GM23248 (cell line): Measurements from ENCODE around the gene VAPA. TPM values are rescaled to one million over a fixed set of nuclear protein-coding genes. Genes with fewer than 3 reads are reported as not detected.

Source experiments
- DNase-seq: peaks from one replicate; pipeline ENCODE4 v3.0.0-alpha.2; 2015
- H2AFZ ChIP-seq: fragments of 200-600 bp; sonication (generic); 2 replicates; pipeline ENCODE4 v1.6.1; 2016; ENCODE audit warnings: antibody characterized with exemption
- H3F3A ChIP-seq: fragments of 200-600 bp; sonication (generic); 2 replicates; pipeline ENCODE4 v1.6.1; 2016; ENCODE audit warnings: mild to moderate bottlenecking, antibody characterized with exemption, mixed run types; ENCODE audit not compliant: insufficient read depth
- H3K27ac ChIP-seq: fragments of 200-600 bp; sonication (generic); 2 replicates; pipeline ENCODE4 v1.5.1; 2016; ENCODE audit warnings: mild to moderate bottlenecking
- H3K27me3 ChIP-seq: fragments of 200-600 bp; sonication (generic); replicated peaks from 2 replicates; pipeline ENCODE4 v1.6.1; 2016; ENCODE audit warnings: mild to moderate bottlenecking; ENCODE audit not compliant: insufficient read depth
- H3K36me3 ChIP-seq: fragments of 200-600 bp; sonication (generic); 2 replicates; pipeline ENCODE4 v1.6.1; 2016; ENCODE audit warnings: low read depth, mild to moderate bottlenecking
- H3K4me1 ChIP-seq: fragments of 200-600 bp; sonication (generic); 2 replicates; pipeline ENCODE4 v1.6.1; 2016; ENCODE audit warnings: mild to moderate bottlenecking; ENCODE audit not compliant: insufficient read depth
- H3K4me2 ChIP-seq: fragments of 200-600 bp; sonication (generic); one replicate; pipeline ENCODE4 v1.6.1; 2016; ENCODE audit warnings: mild to moderate bottlenecking; ENCODE audit not compliant: unreplicated experiment
- H3K4me3 ChIP-seq: fragments of 200-600 bp; sonication (generic); 2 replicates; pipeline ENCODE4 v1.5.1; 2016; ENCODE audit warnings: mild to moderate bottlenecking
- H3K79me2 ChIP-seq: fragments of 200-600 bp; sonication (generic); 2 replicates; pipeline ENCODE4 v1.6.1; 2016; ENCODE audit warnings: mild to moderate bottlenecking; ENCODE audit not compliant: insufficient read depth
- H3K9ac ChIP-seq: fragments of 200-600 bp; sonication (generic); 2 replicates; pipeline ENCODE4 v1.6.1; 2016; ENCODE audit warnings: mild to moderate bottlenecking
- H3K9me2 ChIP-seq: fragments of 200-600 bp; sonication (generic); 2 replicates; pipeline ENCODE4 v1.6.1; 2016; ENCODE audit warnings: mixed run types, mild to moderate bottlenecking, moderate library complexity; ENCODE audit not compliant: insufficient read depth
- H3K9me3 ChIP-seq: fragments of 200-600 bp; sonication (generic); one replicate; pipeline ENCODE4 v1.6.1; 2017; ENCODE audit warnings: low read depth
- H4K20me1 ChIP-seq: fragments of 200-600 bp; sonication (generic); 2 replicates; pipeline ENCODE4 v1.6.0; 2016; ENCODE audit not compliant: insufficient read depth
- EZH2 ChIP-seq: fragments of 200-600 bp; sonication (generic); IDR thresholded peaks from 2 replicates; pipeline ENCODE4 v1.6.1; 2018; ENCODE audit warnings: antibody characterized with exemption, mild to moderate bottlenecking; ENCODE audit not compliant: insufficient read depth, poor library complexity, severe bottlenecking
- EZH2phosphoT487 ChIP-seq: fragments of 200-600 bp; sonication (generic); IDR thresholded peaks from 2 replicates; pipeline ENCODE4 v1.6.1; 2018; ENCODE audit warnings: antibody characterized with exemption, moderate library complexity, mild to moderate bottlenecking, low read depth; ENCODE audit not compliant: insufficient read depth
- WGBS, 2 experiments: methylation state at CpG; one replicate each; pipeline ENCODE4 v1.1.6; 2015 to 2017; ENCODE audit warnings: low lambda C conversion rate in 2 of 2, low coverage in 1 of 2; ENCODE audit errors: missing lambda C conversion rate in 2 of 2; 5-methylcytosine and 5-hydroxymethylcytosine counted together
- in situ Hi-C: fragments of 300-500 bp; cut with MboI; formaldehyde crosslinking; loops from 2 replicates; pipeline ENCODE4 v1.15.0; 2020
- polyA plus RNA-seq: library from polyadenylated mRNA; unstranded; fragments of >200 nt; fragmentation: Nextera tagmentation; extraction: Ambion mirVana; gene quantifications from 2 replicates; pipeline ENCODE4 v1.2.1, GENCODE V29; 2016
- total RNA-seq: library from RNA; depleted of rRNA; stranded (reverse); fragments of >200 nt; shearing (Covaris generic); gene quantifications from 2 replicates; pipeline ENCODE4 v1.2.3, GENCODE V29; 2014

The VAPA gene
- total and polyA plus RNA-seq, 2 experiments from 2014 or later = 277 to 290 TPM

DNA sequence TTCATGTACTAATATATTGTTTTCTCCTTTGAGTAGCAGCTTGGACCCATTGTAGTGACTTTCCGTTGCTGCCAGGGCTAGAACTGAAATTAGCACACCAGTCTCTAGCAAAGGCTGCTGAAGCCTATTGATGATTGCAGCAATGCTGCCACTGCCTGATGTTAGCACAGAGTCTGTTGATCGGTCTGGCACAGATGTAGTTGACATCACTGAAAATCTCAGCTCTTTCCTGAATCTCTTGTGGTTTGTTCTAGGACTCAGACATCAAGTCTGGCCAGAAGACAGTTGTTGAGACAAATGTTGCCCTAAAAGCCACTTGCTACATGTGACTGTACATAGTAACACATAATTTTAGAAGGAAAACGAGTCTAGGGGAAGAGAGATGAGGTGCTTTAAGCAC is 47.2 kb downstream of the VAPA start:
- Histone ChIP-seq H3K4me3 (no peak overlapping the region), H3K79me2 (no peaks in the 10 kb centered on the region), H3K36me3 (0 out of 2 replicates have a peak, but pooled peaks cover 4% of the 10 kb centered on the region), H4K20me1 (no peaks in the 10 kb centered on the region), H3K9me3 (no peaks in the 10 kb centered on the region), H3K27ac (no peak overlapping the region), H3K4me2 (no peak overlapping the region), H3K9ac (no peak overlapping the region), H2AFZ (no peak overlapping the region), H3K27me3 (no peaks in the 10 kb centered on the region), H3K4me1 (no peaks in the 10 kb centered on the region; the same call in 1 of the 2 replicates), H3K9me2 (no peaks in the 10 kb centered on the region), H3F3A (peaks cover 40% of the 10 kb centered on the region; the same call in 1 of the 2 replicates)
- no peak for TF ChIP-seq EZH2phosphoT487
- TF ChIP-seq EZH2 = no peak
- in situ Hi-C loops = no loop called here
- peak; percentile 25 for DNase-seq
- 7 to 8% methylated on average over 3 of the region's 3 CpGs for WGBS, 2 experiments

- 81 to 92% methylated on average over 8 to 9 of the region's 9 CpGs for WGBS, 2 experiments
- in situ Hi-C loops = no loop called here
- DNase-seq = no peak
These were observed 52.2 kb downstream of the VAPA start for GRCh38 chr18:9965711-9966624.

DNA sequence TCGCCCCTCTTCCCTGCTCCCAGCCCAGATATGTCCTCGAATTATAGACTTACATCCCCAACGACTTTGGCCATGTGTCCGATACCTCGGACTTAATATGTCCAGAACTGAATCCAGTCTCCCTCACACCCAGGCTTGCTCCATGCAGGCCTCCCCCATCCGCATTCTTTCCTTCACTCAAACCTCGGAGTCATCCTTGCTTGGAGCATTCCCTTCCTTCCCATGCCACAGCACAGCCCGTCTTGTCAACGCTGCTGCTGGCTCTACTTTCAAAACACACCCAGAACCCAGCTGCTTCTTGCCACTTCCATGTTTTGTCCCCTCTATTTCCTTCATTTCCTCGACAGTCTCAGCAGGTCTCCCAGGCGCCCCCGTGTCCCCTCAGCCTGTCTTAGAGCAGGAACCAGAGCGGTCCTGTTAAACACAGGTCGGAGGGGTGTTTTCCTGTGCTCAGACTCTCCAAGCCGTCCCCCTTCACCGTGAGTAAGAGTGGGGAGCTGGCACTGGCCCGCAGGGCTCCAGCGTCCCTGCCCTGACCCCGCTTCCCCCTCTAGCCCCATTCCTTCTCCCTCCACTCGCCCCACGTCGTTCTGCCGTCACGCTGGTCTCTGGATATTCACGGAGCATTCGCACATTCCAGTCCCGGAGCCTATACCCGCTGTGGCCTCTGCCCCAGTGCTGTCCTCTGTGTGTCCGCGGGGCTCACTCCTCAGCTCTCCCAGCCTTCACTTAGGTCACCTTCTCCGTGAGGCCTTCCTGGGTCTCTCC is 54.4 kb downstream of the VAPA start:
- Histone ChIP-seq H3K27me3 (no peaks in the 10 kb centered on the region), H4K20me1 (no peaks in the 10 kb centered on the region), H3K9me2 (no peaks in the 10 kb centered on the region), H3K9me3 (no peaks in the 10 kb centered on the region), H3K4me1 (no peaks in the 10 kb centered on the region), H3K36me3 (no peaks in the 10 kb centered on the region), H3K4me2 (no peak overlapping the region), H3K27ac (no peak overlapping the region), H3K4me3 (0 out of 2 replicates have a peak overlapping the region, but pooled peaks have one; percentile 24), H3F3A (0 out of 2 replicates have a peak, but pooled peaks cover 8% of the 10 kb centered on the region), H3K79me2 (no peaks in the 10 kb centered on the region), H3K9ac (no peak overlapping the region), H2AFZ (0 out of 2 replicates have a peak overlapping the region, but pooled peaks have one; percentile 37)
- TF ChIP-seq EZH2 (no peak), EZH2phosphoT487 (no peak)
- in situ Hi-C loops = no loop called here
- WGBS, 2 experiments = 49 to 51% methylated on average over 28 to 31 of the region's 31 CpGs
- peak; percentile 52 for DNase-seq

More at GRCh38 chr18:9965711-9966624, 52.2 kb downstream of the VAPA start:
- H3K9me3 ChIP-seq = no peaks in the 10 kb centered on the region
- H2AFZ ChIP-seq = no peak overlapping the region
- no peaks in the 10 kb centered on the region for H3K9me2 ChIP-seq
- no peaks in the 10 kb centered on the region for H3K4me1 ChIP-seq
- H3K79me2 ChIP-seq = no peaks in the 10 kb centered on the region
- H3F3A ChIP-seq = peaks cover 15% of the 10 kb centered on the region; the same call in 1 of the 2 replicates
- no peak overlapping the region for H3K27ac ChIP-seq
- no peaks in the 10 kb centered on the region for H4K20me1 ChIP-seq
- H3K4me3 ChIP-seq = no peak overlapping the region
- H3K36me3 ChIP-seq = no peaks in the 10 kb centered on the region
- H3K27me3 ChIP-seq = no peaks in the 10 kb centered on the region
- H3K9ac ChIP-seq = no peak overlapping the region
- no peak overlapping the region for H3K4me2 ChIP-seq
- TF ChIP-seq EZH2 (no peak), EZH2phosphoT487 (no peak)

DNA sequence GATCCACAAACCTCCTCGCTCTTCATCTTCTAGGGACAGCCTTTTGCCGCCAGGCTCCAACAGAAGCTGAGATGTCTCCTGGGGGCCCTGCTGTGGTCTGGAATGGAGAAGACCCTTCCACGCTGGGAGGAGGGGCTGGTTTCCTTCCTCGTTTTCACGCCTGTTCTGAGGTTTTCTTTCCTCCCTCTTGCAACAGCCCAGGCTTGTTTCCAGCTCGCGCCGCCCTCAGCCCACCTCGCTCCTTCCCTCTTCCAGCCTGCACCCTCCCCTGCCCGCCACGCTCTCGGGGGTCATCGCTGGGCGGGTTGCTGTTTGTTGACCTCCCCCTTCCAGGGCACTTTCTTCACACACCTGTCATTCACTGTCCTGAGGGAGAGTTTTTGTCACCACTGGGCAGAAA is 55.4 kb downstream of the VAPA start:
- H3K27ac ChIP-seq = no peak overlapping the region
- no peaks in the 10 kb centered on the region for H3K9me2 ChIP-seq
- H2AFZ ChIP-seq = no peak overlapping the region
- H3K36me3 ChIP-seq = no peaks in the 10 kb centered on the region
- no peak for DNase-seq
- H3K79me2 ChIP-seq = no peaks in the 10 kb centered on the region
- no peak for TF ChIP-seq EZH2phosphoT487
- TF ChIP-seq EZH2 = no peak
- H3K27me3 ChIP-seq = no peaks in the 10 kb centered on the region
- in situ Hi-C loops = no loop called here
- H3K4me3 ChIP-seq = no peak overlapping the region
- H3K4me2 ChIP-seq = no peak overlapping the region
- no peaks in the 10 kb centered on the region for H3K9me3 ChIP-seq
- H3F3A ChIP-seq = 0 out of 2 replicates have a peak, but pooled peaks cover under 1% of the 10 kb centered on the region
- 74 to 81% methylated on average over 14 of the region's 14 CpGs for WGBS, 2 experiments
- H3K4me1 ChIP-seq = no peaks in the 10 kb centered on the region
- no peaks in the 10 kb centered on the region for H4K20me1 ChIP-seq
- no peak overlapping the region for H3K9ac ChIP-seq
